Testis (tissue), 2 donors: ENCODE data around the gene NTNG2.

Experiments used
- POLR2A ChIP-seq: fragments of 450-650 bp; IDR thresholded peaks from one replicate; pipeline ENCODE4 v1.6.1; 2017; ENCODE audit warnings: antibody characterized with exemption, mild to moderate bottlenecking, moderate library complexity
- TF ChIP-seq, protein P1 (sequence below), 3 experiments: fragments of 450-650 bp in 2 of 3; fragments of 200-600 bp in 1 of 3; sonication (generic) in 1 of 3; IDR thresholded peaks; one replicate each; pipeline ENCODE4 v1.5.1; 2016 to 2019; ENCODE audit warnings: antibody characterized with exemption in 3 of 3, mild to moderate bottlenecking in 2 of 3, moderate library complexity in 1 of 3

DNA sequence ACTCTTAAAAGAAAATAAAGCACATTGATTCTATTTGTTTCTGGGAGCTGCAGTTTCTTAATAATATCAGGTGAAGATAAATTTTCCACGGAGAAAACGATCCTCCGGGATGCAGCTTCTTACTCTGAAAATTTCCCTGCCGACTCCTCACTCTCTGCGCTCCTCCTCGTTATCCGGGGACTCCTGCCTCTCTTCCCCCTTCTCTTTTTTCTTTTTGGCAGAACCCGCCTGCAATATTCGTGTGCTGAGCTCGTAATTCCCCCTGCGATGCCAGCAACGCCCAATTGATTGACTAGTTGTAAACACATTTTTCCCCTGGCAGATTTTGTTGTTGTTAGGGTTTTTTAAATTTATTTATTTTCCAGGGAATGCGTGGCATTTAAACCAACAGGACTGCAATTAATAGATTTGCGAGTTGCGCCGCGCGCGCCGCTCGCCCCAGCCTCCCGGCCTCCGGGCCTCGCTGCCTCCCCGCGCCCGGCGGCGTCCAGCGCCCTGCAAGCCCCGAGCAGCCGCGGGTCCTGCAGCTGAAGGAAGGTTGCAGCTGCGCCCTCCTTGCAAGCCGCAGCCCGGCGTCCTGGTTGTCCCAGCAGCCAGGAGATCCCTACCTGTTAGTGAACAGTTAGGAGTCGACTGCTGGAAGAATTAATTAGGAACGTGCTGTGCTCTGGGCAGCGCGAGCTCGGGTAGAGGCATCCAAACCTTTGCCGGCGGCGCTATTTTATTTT lies 2.2 kb downstream of the NTNG2 start:
- TF ChIP-seq, protein P1, sequence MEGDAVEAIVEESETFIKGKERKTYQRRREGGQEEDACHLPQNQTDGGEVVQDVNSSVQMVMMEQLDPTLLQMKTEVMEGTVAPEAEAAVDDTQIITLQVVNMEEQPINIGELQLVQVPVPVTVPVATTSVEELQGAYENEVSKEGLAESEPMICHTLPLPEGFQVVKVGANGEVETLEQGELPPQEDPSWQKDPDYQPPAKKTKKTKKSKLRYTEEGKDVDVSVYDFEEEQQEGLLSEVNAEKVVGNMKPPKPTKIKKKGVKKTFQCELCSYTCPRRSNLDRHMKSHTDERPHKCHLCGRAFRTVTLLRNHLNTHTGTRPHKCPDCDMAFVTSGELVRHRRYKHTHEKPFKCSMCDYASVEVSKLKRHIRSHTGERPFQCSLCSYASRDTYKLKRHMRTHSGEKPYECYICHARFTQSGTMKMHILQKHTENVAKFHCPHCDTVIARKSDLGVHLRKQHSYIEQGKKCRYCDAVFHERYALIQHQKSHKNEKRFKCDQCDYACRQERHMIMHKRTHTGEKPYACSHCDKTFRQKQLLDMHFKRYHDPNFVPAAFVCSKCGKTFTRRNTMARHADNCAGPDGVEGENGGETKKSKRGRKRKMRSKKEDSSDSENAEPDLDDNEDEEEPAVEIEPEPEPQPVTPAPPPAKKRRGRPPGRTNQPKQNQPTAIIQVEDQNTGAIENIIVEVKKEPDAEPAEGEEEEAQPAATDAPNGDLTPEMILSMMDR (IDR thresholded peaks at IDR 0.05) = no peak
- no peak for TF ChIP-seq POLR2A
